IPS-18c (cell line): ENCODE data around the gene RREB1.

Experiments
- H3K4me3 ChIP-seq: 2 replicates; pipeline ENCODE4 v1.7.0; 2013; ENCODE audit warnings: low read depth, mild to moderate bottlenecking, low read length, moderate library complexity; ENCODE audit not compliant: insufficient read depth
- H3K9me3 ChIP-seq: one replicate; pipeline ENCODE4 v1.6.1; 2013; ENCODE audit warnings: mild to moderate bottlenecking, low read length, moderate library complexity; ENCODE audit not compliant: control insufficient read depth, insufficient read depth

The RREB1 gene

GRCh38 chr6:7213416-7213815 is 105.7 kb downstream of the RREB1 start:
- H3K4me3 ChIP-seq = no peak overlapping the region
- H3K9me3 ChIP-seq = no peaks in the 10 kb centered on the region

GRCh38 chr6:7214468-7214867 is 106.7 kb downstream of the RREB1 start:
- Histone ChIP-seq H3K4me3 (no peak overlapping the region), H3K9me3 (no peaks in the 10 kb centered on the region)

GRCh38 chr6:7215131-7215530 is 107.4 kb downstream of the RREB1 start:
- H3K9me3 ChIP-seq = no peaks in the 10 kb centered on the region
- H3K4me3 ChIP-seq = no peak overlapping the region

GRCh38 chr6:7215798-7216231 is 108.1 kb downstream of the RREB1 start:
- no peak overlapping the region for H3K4me3 ChIP-seq
- no peaks in the 10 kb centered on the region for H3K9me3 ChIP-seq

- no peaks in the 10 kb centered on the region for H3K9me3 ChIP-seq
- no peak overlapping the region for H3K4me3 ChIP-seq
Measured at GRCh38 chr6:7216941-7217621, 109.3 kb downstream of the RREB1 start.

GRCh38 chr6:7218406-7218988 is 110.7 kb downstream of the RREB1 start:
- Histone ChIP-seq H3K9me3 (no peaks in the 10 kb centered on the region), H3K4me3 (no peak overlapping the region)

GRCh38 chr6:7219310-7219709 is 111.5 kb downstream of the RREB1 start:
- Histone ChIP-seq H3K4me3 (no peak overlapping the region), H3K9me3 (no peaks in the 10 kb centered on the region)

- Histone ChIP-seq H3K4me3 (no peak overlapping the region), H3K9me3 (no peaks in the 10 kb centered on the region)
Measured at GRCh38 chr6:7222197-7222596, 114.4 kb downstream of the RREB1 start.

- H3K9me3 ChIP-seq = no peaks in the 10 kb centered on the region
- no peak overlapping the region for H3K4me3 ChIP-seq
Measured at GRCh38 chr6:7224731-7225130, 117.0 kb downstream of the RREB1 start.

GRCh38 chr6:7228662-7229375 is 121.1 kb downstream of the RREB1 start:
- no peaks in the 10 kb centered on the region for H3K9me3 ChIP-seq
- no peak overlapping the region for H3K4me3 ChIP-seq

- no peak overlapping the region for H3K4me3 ChIP-seq
- no peaks in the 10 kb centered on the region for H3K9me3 ChIP-seq
Measured at GRCh38 chr6:7229376-7230326, 121.9 kb downstream of the RREB1 start.

- H3K9me3 ChIP-seq = no peaks in the 10 kb centered on the region
Measured at GRCh38 chr6:7230327-7230691, 122.5 kb downstream of the RREB1 start.

GRCh38 chr6:7230956-7231713 is 123.4 kb downstream of the RREB1 start:
- H3K9me3 ChIP-seq = no peaks in the 10 kb centered on the region

More at GRCh38 chr6:7230327-7230691, 122.5 kb downstream of the RREB1 start:
- no peak overlapping the region for H3K4me3 ChIP-seq

GRCh38 chr6:7232351-7232750 is 124.6 kb downstream of the RREB1 start:
- no peak overlapping the region for H3K4me3 ChIP-seq
- H3K9me3 ChIP-seq = no peaks in the 10 kb centered on the region

More at GRCh38 chr6:7230956-7231713, 123.4 kb downstream of the RREB1 start:
- no peak overlapping the region for H3K4me3 ChIP-seq

GRCh38 chr6:7234547-7234946 is 126.8 kb downstream of the RREB1 start:
- H3K4me3 ChIP-seq = no peak overlapping the region
- H3K9me3 ChIP-seq = no peaks in the 10 kb centered on the region

- no peaks in the 10 kb centered on the region for H3K9me3 ChIP-seq
- no peak overlapping the region for H3K4me3 ChIP-seq
Measured at GRCh38 chr6:7235712-7236305, 128.0 kb downstream of the RREB1 start.
